Measurements from ENCODE around the gene LTC4S.

GRCh38 chr5:179746872-179747271, 46.9 kb upstream of the LTC4S start:
- TF ChIP-seq CTCF (IDR thresholded peaks at IDR 0.05) (no peak), POLR2A (IDR thresholded peaks at IDR 0.05) (no peak)
